ENCODE measurements around the gene TSPAN18.

Gene TSPAN18

DNA sequence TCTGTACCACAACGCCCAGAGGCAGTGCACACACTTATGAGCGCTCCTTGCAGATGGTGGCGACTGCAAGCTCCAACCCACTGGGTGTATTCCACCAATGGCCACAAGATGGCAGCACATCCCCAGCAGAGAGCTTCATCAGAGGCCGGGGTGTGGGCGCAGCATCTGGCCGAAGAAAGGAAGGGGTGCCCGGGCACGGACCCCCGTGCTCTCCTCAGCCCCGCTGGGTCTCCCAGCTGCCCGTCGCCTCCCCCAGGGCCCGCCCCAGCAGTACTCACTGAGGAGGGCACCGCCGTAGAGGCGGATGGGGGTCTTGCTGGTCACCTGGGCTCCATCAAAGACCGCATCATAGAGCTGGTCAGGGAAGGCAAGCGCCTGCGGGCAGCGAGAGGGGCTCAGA, 209.8 kb downstream of the TSPAN18 start:
- H2BK15ac ChIP-seq (ENCODE audit: low read length), result no peak overlapping the region
- H4K91ac ChIP-seq (ENCODE audit: low read depth, low read length, poor library complexity), result no peak overlapping the region
- WGBS, 2 donors (ENCODE audit: extremely low coverage in 2 of 2, insufficient read length in 2 of 2, insufficient replicate concordance in 1 of 2), result no CpG with 5 or more reads among the region's 20 CpGs
- peaks cover 0 to 18% of the 10 kb centered on the region in 2 donors for H3K36me3 ChIP-seq (replicated peaks in 1 of 2; ENCODE audit: control insufficient read depth in 2 of 2, insufficient read depth in 2 of 2, low read length in 2 of 2)
- H2BK5ac ChIP-seq (ENCODE audit: low read length), result no peak overlapping the region
- DNase-seq (ENCODE audit: low spot score), result peak; percentile 88
- H2BK120ac ChIP-seq (ENCODE audit: low read depth, low read length), result no peak overlapping the region
- no peak overlapping the region for H3K14ac ChIP-seq (ENCODE audit: low read length)
- no peak overlapping the region for H3K4me3 ChIP-seq (ENCODE audit: low read length in 2 of 2)
- peak overlapping the region; percentile 72 for H2AK5ac ChIP-seq (ENCODE audit: low read depth, low read length)
- H4K8ac ChIP-seq (ENCODE audit: low read depth, low read length), result no peak overlapping the region
- no peaks in the 10 kb centered on the region for H3K27me3 ChIP-seq (ENCODE audit: control insufficient read depth in 3 of 3, insufficient read depth in 3 of 3, low read depth in 1 of 3, low read length in 3 of 3)
- H3K18ac ChIP-seq (ENCODE audit: low read length), result peak overlapping the region; percentile 61
- H3K23ac ChIP-seq (ENCODE audit: low read depth, low read length, poor library complexity), result no peak overlapping the region
- H3K9me3 ChIP-seq (replicated peaks in 1 of 2; ENCODE audit: control insufficient read depth in 2 of 2, insufficient read depth in 1 of 2, low read depth in 1 of 2, low read length in 2 of 2), result no peaks in the 10 kb centered on the region
- no peak overlapping the region for H3K4ac ChIP-seq (ENCODE audit: low read length)
- no peak overlapping the region for H2BK12ac ChIP-seq (ENCODE audit: low read length)
- no peak overlapping the region for H3K9ac ChIP-seq (ENCODE audit: low read depth, low read length, poor library complexity)
- H2AFZ ChIP-seq (ENCODE audit: low read length), result no peak overlapping the region
- no peak overlapping the region for H3K4me2 ChIP-seq (ENCODE audit: insufficient read depth, low read length, poor library complexity, severe bottlenecking)
- H3K79me1 ChIP-seq (ENCODE audit: low read depth, low read length), result peaks cover 8% of the 10 kb centered on the region
- H3K4me1 ChIP-seq (ENCODE audit: control insufficient read depth in 2 of 2, insufficient read depth in 1 of 2, low read depth in 1 of 2, low read length in 2 of 2), result peaks cover 0 to 3% of the 10 kb centered on the region in 2 donors
- H3K27ac ChIP-seq (replicated peaks; ENCODE audit: low read length), result no peak overlapping the region

GRCh38 chr11:44936951-44937543, 210.3 kb downstream of the TSPAN18 start:
- WGBS, 2 donors (ENCODE audit: extremely low coverage in 2 of 2, insufficient read length in 2 of 2, insufficient replicate concordance in 1 of 2), result no CpG with 5 or more reads among the region's 12 CpGs
- Histone ChIP-seq H3K4me1 (ENCODE audit: control insufficient read depth in 2 of 2, insufficient read depth in 1 of 2, low read depth in 1 of 2, low read length in 2 of 2) (peaks cover 0 to 6% of the 10 kb centered on the region in 2 donors), H3K9ac (ENCODE audit: low read depth, low read length, poor library complexity) (peak overlapping the region; percentile 24), H3K4ac (ENCODE audit: low read length) (no peak overlapping the region), H4K91ac (ENCODE audit: low read depth, low read length, poor library complexity) (no peak overlapping the region), H3K79me1 (ENCODE audit: low read depth, low read length) (peaks cover 13% of the 10 kb centered on the region), H4K8ac (ENCODE audit: low read depth, low read length) (no peak overlapping the region), H3K4me3 (ENCODE audit: low read length in 2 of 2) (no peak overlapping the region), H2BK15ac (ENCODE audit: low read length) (no peak overlapping the region), H3K23ac (ENCODE audit: low read depth, low read length, poor library complexity) (no peak overlapping the region), H3K36me3 (replicated peaks in 1 of 2; ENCODE audit: control insufficient read depth in 2 of 2, insufficient read depth in 2 of 2, low read length in 2 of 2) (peaks cover 0 to 20% of the 10 kb centered on the region in 2 donors), H3K27ac (replicated peaks; ENCODE audit: low read length) (peak overlapping the region; percentile 45), H3K4me2 (ENCODE audit: insufficient read depth, low read length, poor library complexity, severe bottlenecking) (no peak overlapping the region), H2AFZ (ENCODE audit: low read length) (no peak overlapping the region), H2AK5ac (ENCODE audit: low read depth, low read length) (peak overlapping the region; percentile 72), H3K18ac (ENCODE audit: low read length) (peak overlapping the region; percentile 61), H3K27me3 (ENCODE audit: control insufficient read depth in 3 of 3, insufficient read depth in 3 of 3, low read depth in 1 of 3, low read length in 3 of 3) (no peaks in the 10 kb centered on the region), H2BK12ac (ENCODE audit: low read length) (no peak overlapping the region), H3K14ac (ENCODE audit: low read length) (no peak overlapping the region), H2BK120ac (ENCODE audit: low read depth, low read length) (no peak overlapping the region), H3K9me3 (replicated peaks in 1 of 2; ENCODE audit: control insufficient read depth in 2 of 2, insufficient read depth in 1 of 2, low read depth in 1 of 2, low read length in 2 of 2) (no peaks in the 10 kb centered on the region), H2BK5ac (ENCODE audit: low read length) (no peak overlapping the region)
- no peak for DNase-seq (ENCODE audit: low spot score)

DNA sequence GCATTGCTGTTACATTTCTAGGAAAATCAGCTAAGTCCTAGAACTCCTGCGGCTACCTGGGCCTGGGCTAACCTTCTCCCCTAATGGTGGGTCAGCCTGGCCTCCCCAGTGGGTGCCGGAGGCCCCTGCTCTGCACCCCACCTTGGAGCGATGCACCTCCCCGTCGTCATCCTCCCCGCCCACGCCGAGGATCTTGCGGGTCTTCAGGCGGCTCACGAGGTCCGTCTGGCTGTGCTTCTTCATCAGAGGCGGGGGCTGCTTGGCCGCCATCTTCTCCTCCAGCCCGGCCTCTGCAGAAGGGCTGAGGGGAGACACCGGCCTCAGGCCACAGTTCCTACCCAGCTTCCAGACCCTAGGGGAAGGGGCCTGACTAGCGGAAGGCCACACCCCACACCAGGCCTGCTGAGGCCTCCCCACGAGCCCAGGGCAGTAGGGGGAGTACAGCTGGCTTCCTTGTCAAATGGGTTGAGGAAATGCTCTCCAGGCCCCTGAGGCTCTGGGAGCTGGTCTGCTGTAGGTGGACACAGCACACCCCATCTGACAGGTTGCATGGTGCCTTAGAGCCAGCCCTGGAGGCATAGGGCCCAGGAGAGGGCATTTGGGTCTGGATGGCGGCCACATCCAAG, 211.4 kb downstream of the TSPAN18 start:
- peak overlapping the region; percentile 35 for H2BK5ac ChIP-seq (ENCODE audit: low read length)
- H3K27ac ChIP-seq (replicated peaks; ENCODE audit: low read length), result no peak overlapping the region
- DNase-seq (ENCODE audit: low spot score), result no peak
- no peak overlapping the region for H2BK120ac ChIP-seq (ENCODE audit: low read depth, low read length)
- H3K36me3 ChIP-seq (replicated peaks in 1 of 2; ENCODE audit: control insufficient read depth in 2 of 2, insufficient read depth in 2 of 2, low read length in 2 of 2), result peaks cover 0 to 20% of the 10 kb centered on the region in 2 donors
- H3K9ac ChIP-seq (ENCODE audit: low read depth, low read length, poor library complexity), result no peak overlapping the region
- no peak overlapping the region for H3K23ac ChIP-seq (ENCODE audit: low read depth, low read length, poor library complexity)
- H2BK12ac ChIP-seq (ENCODE audit: low read length), result no peak overlapping the region
- H4K91ac ChIP-seq (ENCODE audit: low read depth, low read length, poor library complexity), result no peak overlapping the region
- H3K79me1 ChIP-seq (ENCODE audit: low read depth, low read length), result peaks cover 20% of the 10 kb centered on the region
- H2BK15ac ChIP-seq (ENCODE audit: low read length), result no peak overlapping the region
- no peaks in the 10 kb centered on the region for H3K27me3 ChIP-seq (ENCODE audit: control insufficient read depth in 3 of 3, insufficient read depth in 3 of 3, low read depth in 1 of 3, low read length in 3 of 3)
- no peaks in the 10 kb centered on the region for H3K9me3 ChIP-seq (replicated peaks in 1 of 2; ENCODE audit: control insufficient read depth in 2 of 2, insufficient read depth in 1 of 2, low read depth in 1 of 2, low read length in 2 of 2)
- WGBS, 2 donors (ENCODE audit: extremely low coverage in 2 of 2, insufficient read length in 2 of 2, insufficient replicate concordance in 1 of 2), result no CpG with 5 or more reads among the region's 19 CpGs
- no peak overlapping the region for H2AFZ ChIP-seq (ENCODE audit: low read length)
- H4K8ac ChIP-seq (ENCODE audit: low read depth, low read length), result no peak overlapping the region
- H3K4me1 ChIP-seq (ENCODE audit: control insufficient read depth in 2 of 2, insufficient read depth in 1 of 2, low read depth in 1 of 2, low read length in 2 of 2), result peaks cover 0 to 12% of the 10 kb centered on the region in 2 donors
- no peak overlapping the region for H3K4me3 ChIP-seq (ENCODE audit: low read length in 2 of 2)
- no peak overlapping the region for H3K4ac ChIP-seq (ENCODE audit: low read length)
- H3K4me2 ChIP-seq (ENCODE audit: insufficient read depth, low read length, poor library complexity, severe bottlenecking), result no peak overlapping the region
- H3K14ac ChIP-seq (ENCODE audit: low read length), result no peak overlapping the region
- no peak overlapping the region for H3K18ac ChIP-seq (ENCODE audit: low read length)
- no peak overlapping the region for H2AK5ac ChIP-seq (ENCODE audit: low read depth, low read length)

DNA sequence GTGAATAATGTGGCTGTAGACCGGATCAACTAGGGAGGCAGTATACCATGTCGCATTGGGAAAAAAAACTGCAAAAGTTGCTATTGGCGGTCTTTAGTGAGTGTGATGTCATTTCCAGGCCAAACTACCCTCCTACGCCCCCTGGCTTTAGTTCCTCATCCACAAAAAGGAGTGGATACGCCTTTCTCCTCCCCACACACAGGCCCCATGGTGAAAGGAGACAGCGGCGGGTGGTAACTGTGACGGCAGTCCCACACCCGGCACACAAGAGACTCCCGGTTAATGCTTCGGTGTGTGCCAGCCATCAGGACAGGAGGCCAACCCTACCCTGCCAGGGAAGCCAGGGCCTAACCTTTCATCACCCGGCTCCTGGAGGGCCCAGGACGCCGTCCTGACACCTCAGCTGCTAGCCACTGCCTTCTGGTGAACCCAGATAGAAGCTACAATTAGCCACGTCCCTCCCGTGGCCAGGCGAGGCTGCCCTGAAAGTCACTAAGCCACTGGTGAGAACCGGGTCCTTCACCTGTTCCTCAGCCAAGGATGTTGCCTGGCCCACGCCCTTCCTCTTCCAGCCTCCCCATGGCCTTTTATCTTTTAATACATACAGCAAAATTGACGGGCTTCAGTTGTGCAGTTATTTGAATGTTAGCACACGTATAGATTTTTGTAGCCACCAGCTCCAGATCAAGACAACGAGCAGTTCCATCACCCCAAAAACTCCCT, 213.1 kb downstream of the TSPAN18 start:
- no peak overlapping the region for H3K27ac ChIP-seq (replicated peaks; ENCODE audit: low read length)
- no peaks in the 10 kb centered on the region for H3K9me3 ChIP-seq (replicated peaks in 1 of 2; ENCODE audit: control insufficient read depth in 2 of 2, insufficient read depth in 1 of 2, low read depth in 1 of 2, low read length in 2 of 2)
- H3K36me3 ChIP-seq (replicated peaks in 1 of 2; ENCODE audit: control insufficient read depth in 2 of 2, insufficient read depth in 2 of 2, low read length in 2 of 2), result peaks cover 0 to 19% of the 10 kb centered on the region in 2 donors
- H3K4me1 ChIP-seq (ENCODE audit: control insufficient read depth in 2 of 2, insufficient read depth in 1 of 2, low read depth in 1 of 2, low read length in 2 of 2), result peaks cover under 1 to 25% of the 10 kb centered on the region in 2 donors
- H3K23ac ChIP-seq (ENCODE audit: low read depth, low read length, poor library complexity), result no peak overlapping the region
- H3K27me3 ChIP-seq (ENCODE audit: control insufficient read depth in 3 of 3, insufficient read depth in 3 of 3, low read depth in 1 of 3, low read length in 3 of 3), result no peaks in the 10 kb centered on the region
- H2AFZ ChIP-seq (ENCODE audit: low read length), result no peak overlapping the region
- no peak overlapping the region for H2AK5ac ChIP-seq (ENCODE audit: low read depth, low read length)
- WGBS, 2 donors (ENCODE audit: extremely low coverage in 2 of 2, insufficient read length in 2 of 2, insufficient replicate concordance in 1 of 2), result no CpG with 5 or more reads among the region's 22 CpGs
- no peak overlapping the region for H2BK12ac ChIP-seq (ENCODE audit: low read length)
- no peak overlapping the region for H4K8ac ChIP-seq (ENCODE audit: low read depth, low read length)
- H2BK120ac ChIP-seq (ENCODE audit: low read depth, low read length), result no peak overlapping the region
- no peak overlapping the region for H3K9ac ChIP-seq (ENCODE audit: low read depth, low read length, poor library complexity)
- no peak for DNase-seq (ENCODE audit: low spot score)
- H3K4me2 ChIP-seq (ENCODE audit: insufficient read depth, low read length, poor library complexity, severe bottlenecking), result no peak overlapping the region
- no peak overlapping the region for H3K4me3 ChIP-seq (ENCODE audit: low read length in 2 of 2)
- H3K14ac ChIP-seq (ENCODE audit: low read length), result no peak overlapping the region
- peak overlapping the region; percentile 55 for H3K18ac ChIP-seq (ENCODE audit: low read length)
- H3K4ac ChIP-seq (ENCODE audit: low read length), result no peak overlapping the region
- H2BK5ac ChIP-seq (ENCODE audit: low read length), result no peak overlapping the region
- H4K91ac ChIP-seq (ENCODE audit: low read depth, low read length, poor library complexity), result no peak overlapping the region
- H3K79me1 ChIP-seq (ENCODE audit: low read depth, low read length), result peaks cover 25% of the 10 kb centered on the region
- no peak overlapping the region for H2BK15ac ChIP-seq (ENCODE audit: low read length)
